ENCODE data around the gene GIT2.
"Not testable (repeated sequence)": the region's sequence is repeated elsewhere in the genome, so short reads cannot be mapped to it uniquely, and the experiment has no call there.

Gene GIT2

GRCh38 chr12:109899783-109900751 lies 96.1 kb downstream of the GIT2 start, which contains the start of gene TCHP:
TCHP (plus strand) TSS chr12:109900274; CDS start chr12:109903027, 2,753 bp downstream.
- DNase-seq (ENCODE audit: low read depth), result peak; percentile 73
- peak within 1 kb of the TSS; percentile 78 for H3K4me3 ChIP-seq (ENCODE audit: low read length)
- TF ChIP-seq CTCF (conservative IDR thresholded peaks at IDR 0.05; ENCODE audit: low read depth, low read length), result peak; percentile 48

GRCh38 chr12:109899345-109899744 lies 96.8 kb downstream of the GIT2 start:
- DNase-seq (ENCODE audit: low read depth), result not testable (repeated sequence)
- H3K4me3 ChIP-seq (ENCODE audit: low read length), result peak overlapping the region; percentile 78

GRCh38 chr12:109897029-109897428 lies 99.1 kb downstream of the GIT2 start:
- DNase-seq (ENCODE audit: low read depth), result no peak
- no peak for TF ChIP-seq CTCF (conservative IDR thresholded peaks at IDR 0.05; ENCODE audit: low read depth, low read length)
- no peak overlapping the region for H3K4me3 ChIP-seq (ENCODE audit: low read length)

- no peak for TF ChIP-seq CTCF (conservative IDR thresholded peaks at IDR 0.05; ENCODE audit: low read depth, low read length)
- DNase-seq (ENCODE audit: low read depth), result no peak
- no peak overlapping the region for H3K4me3 ChIP-seq (ENCODE audit: low read length)
Measured at GRCh38 chr12:109896188-109896587, 100.0 kb downstream of the GIT2 start.

- H3K4me3 ChIP-seq (ENCODE audit: low read length), result no peak overlapping the region
- no peak for TF ChIP-seq CTCF (conservative IDR thresholded peaks at IDR 0.05; ENCODE audit: low read depth, low read length)
- no peak for DNase-seq (ENCODE audit: low read depth)
Measured at GRCh38 chr12:109894939-109895338, 101.2 kb downstream of the GIT2 start.

GRCh38 chr12:109893261-109893995 lies 102.7 kb downstream of the GIT2 start:
- no peak for DNase-seq (ENCODE audit: low read depth)

More at GRCh38 chr12:109893261-109893995, 102.7 kb downstream of the GIT2 start:
- H3K4me3 ChIP-seq (ENCODE audit: low read length), result no peak overlapping the region
- no peak for TF ChIP-seq CTCF (conservative IDR thresholded peaks at IDR 0.05; ENCODE audit: low read depth, low read length)
